Sciatic nerve (tissue), 2 donors: ENCODE results near the gene TSR3. TPM values are rescaled to one million over a fixed set of nuclear protein-coding genes. Genes with fewer than 3 reads are reported as not detected.
"Not testable (repeated sequence)": the region's sequence is repeated elsewhere in the genome, so short reads cannot be mapped to it uniquely, and the experiment has no call there.

Source experiments
- ATAC-seq: fragments of 200-7000 bp; cut with Tn5 transposase; one replicate; pipeline ENCODE4 v1.9.1; 2020; ENCODE audit warnings: mild to moderate bottlenecking, moderate library complexity
- DNase-seq: peaks from one replicate; pipeline ENCODE4 v3.0.0-alpha.2; 2020; ENCODE audit warnings: low spot score
- intact Hi-C: fragments of 100-400 bp; cut with DNase I; formaldehyde crosslinking; loops from one replicate; pipeline ENCODE4 v1.14.2; 2022
- total RNA-seq: library from RNA; stranded (reverse); fragmentation: NEBNext Ultra II Directional; extraction: Animal tissue kit (Norgen Biotek cat#: 25700); gene quantifications from one replicate; pipeline ENCODE4 v1.2.1, GENCODE V29; 2021
- donor health status: DM: no; HTN: no; CAD: no.
- donor health status: DM: no; HTN: no; CAD: no.

The TSR3 gene
- total RNA-seq, 1 donor from 2014 or later, result 35.8 TPM

DNA sequence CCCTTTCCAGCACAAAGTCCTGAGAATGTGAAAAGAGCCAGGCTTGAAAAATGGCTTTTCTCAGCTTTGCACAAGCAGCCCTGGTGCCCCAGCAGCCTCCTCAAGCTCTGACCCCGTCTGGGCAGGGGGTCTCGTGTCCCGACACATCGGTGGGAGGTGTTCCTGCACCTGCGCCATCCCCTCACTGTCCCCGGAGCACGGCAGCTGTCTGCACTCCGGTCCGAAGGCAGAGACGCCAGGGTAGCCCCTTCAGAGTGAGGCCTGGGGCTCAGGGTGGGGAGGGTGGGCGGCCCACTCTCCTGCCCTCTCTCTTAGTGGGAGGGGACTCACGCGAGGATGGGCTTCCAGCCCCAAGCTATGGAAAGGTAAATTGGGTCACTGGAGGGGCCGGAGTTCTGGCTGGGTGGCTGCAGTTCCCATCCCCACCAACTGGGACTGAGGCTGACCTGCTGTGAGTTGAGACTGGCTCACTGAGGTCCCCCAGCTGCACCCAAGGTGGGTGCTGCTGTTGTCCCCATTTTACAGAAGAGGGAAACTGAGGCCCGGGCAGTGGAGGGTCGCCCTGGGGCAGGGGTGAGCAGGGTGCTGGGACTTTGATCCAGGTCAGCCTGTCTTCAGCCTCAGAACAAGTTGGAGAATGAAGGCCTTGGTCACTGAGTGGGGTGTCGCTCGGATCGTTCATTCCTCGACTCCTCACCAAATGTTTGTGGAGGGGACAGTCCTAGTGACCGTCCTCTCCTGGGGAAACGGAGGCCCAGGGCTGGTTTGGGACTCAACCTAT is 20.6 kb downstream of the TSR3 start:
- ATAC-seq, result no peak
- intact Hi-C loops, result no loop called here

DNA sequence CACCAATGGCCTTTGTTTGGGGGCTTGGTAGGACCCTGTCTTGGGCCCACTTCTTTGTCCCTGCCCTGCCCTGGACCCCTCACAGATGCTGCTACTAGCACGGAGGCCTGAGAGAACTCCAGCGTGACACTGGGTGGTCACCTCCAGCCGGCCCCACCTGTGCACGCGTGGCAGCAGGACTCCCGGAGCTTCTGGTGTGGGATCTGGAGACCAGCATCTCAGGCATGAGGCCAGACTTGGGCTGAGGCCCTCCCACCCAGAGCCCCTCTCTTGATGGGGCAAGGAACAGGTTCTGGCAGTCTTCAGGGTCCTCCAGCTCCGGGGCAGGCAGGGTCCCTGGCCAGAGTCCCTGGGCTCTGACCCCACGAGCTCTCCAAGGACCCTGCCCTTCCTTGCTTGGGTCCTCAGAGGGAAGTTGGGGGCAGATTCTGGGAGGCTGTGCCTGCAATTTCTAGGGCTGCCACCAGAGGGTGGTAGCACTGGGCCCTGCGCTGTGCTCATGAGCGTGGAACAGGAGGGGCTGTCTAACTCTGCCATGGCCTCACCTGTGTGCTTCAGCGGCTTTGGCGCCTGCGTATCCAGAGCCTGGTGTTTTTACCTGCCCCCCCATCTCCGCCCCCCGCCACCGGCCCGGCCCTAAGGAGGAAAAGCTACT is 21.3 kb downstream of the TSR3 start:
- no peak for DNase-seq
- intact Hi-C loops, result no loop called here
- no peak for ATAC-seq

More for the DNA sequence above, 20.6 kb downstream of the TSR3 start:
- DNase-seq, result no peak

DNA sequence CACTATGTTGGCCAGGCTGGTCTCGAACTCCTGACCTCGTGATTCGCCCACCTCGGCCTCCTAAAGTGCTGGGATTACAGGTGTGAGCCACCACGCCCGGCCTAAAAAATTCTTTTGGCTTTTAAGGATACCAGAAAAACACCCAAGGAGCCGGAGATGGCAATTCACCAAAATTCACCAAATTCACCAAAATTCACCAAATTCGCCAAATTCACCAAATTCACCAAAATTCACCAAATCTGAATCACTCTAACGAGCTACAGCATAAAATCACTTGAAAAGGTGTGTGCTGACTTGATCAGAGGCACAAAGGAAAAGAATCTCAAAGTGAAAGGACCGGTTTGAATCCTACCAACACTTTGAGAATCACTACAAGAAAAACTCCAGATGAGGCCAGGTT is 22.7 kb downstream of the TSR3 start:
- DNase-seq, ATAC-seq, intact Hi-C loops: not testable (repeated sequence)

DNA sequence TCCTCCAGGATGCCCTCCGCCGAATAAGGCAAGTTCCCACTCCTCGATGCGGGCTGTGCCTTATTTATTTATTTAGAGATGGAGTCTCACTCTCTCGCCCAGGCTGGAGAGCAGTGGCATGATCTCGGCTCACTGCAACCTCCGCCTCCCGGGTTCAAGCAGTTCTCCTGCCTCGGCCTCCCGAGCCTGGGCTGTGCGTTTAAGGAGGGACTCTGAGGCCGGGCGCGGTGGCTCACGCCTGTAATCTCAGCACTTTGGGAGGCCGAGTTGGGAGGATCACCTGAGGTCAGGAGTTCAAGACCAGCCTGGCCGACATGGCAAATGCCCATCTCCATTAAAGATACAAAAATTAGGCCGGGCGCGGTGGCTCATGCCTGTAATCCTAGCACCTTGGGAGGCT is 23.5 kb downstream of the TSR3 start:
- intact Hi-C loops, DNase-seq, ATAC-seq: not testable (repeated sequence)

DNA sequence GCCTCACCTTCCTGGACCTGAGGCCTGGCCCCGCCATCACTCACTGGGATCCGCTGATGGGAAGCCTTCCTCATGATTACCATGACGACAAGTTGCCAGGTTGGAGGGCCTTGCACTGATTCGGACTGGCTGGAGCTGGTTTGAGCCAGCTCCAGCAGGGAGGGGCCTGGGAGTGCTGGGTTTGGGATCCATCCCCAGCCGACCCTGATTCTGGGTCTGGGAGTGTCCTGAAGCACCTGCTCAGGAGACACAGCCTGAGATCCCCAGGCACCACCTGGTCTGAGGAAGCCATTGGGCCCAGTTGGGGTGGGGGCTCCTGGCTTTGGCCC is 24.1 kb downstream of the TSR3 start:
- DNase-seq (no peak), ATAC-seq (no peak)
- intact Hi-C loops, result no loop called here

DNA sequence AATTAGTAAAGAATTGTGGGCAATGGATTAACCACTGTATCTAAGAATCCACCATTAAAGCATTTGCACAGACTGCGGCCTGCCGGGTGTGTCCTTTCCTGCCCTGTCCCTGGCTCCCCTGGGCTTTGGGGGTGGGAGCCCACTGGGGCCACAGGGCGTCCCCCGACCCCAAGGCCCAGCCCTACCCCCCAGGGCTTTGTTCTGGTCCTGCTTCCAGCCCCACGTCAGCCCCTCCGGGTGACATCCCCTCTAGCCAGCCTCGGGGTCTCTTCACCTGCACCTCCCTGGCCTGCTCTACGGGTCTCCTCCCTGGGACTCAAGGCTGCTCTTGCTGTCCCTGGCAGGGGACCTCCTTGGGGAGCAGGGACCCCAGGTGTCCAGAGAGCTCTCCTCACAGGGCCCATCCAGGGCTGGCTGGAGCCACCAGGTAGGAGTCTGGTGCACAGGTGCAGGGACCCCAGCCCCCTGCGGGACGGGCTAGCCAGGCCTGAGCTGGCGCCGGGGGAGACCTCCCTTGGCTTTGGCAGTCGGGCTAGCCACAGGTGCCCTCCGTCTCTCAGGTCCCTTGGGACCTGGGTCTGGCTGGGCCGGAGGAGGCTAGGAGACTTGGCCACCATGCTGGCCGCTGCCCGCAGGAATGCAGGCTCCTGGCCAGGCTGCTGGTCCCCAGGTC is 24.6 kb downstream of the TSR3 start:
- intact Hi-C loops, result no loop called here
- no peak for ATAC-seq

DNA sequence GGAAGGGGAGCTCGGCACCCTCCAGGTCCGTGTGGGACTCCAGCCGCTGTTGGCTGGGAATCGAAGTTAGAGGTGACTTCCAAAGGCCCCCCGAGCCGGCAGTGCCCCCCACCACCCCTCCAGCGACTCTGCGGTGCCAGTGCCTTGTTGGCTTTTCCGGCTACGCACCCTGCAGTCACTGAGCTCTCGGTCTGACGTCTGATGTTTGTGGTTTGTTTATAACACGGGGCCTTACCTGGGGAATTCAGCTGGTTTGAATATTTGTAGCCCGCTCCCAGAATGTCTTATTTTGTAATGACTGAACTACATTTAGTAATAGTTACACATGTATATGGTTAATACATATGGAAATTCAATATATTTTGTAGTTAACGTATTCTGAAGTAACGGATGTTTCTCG is 25.3 kb downstream of the TSR3 start:
- intact Hi-C loops, result no loop called here
- ATAC-seq, result no peak

More for the DNA sequence above, 24.6 kb downstream of the TSR3 start:
- no peak for DNase-seq

DNA sequence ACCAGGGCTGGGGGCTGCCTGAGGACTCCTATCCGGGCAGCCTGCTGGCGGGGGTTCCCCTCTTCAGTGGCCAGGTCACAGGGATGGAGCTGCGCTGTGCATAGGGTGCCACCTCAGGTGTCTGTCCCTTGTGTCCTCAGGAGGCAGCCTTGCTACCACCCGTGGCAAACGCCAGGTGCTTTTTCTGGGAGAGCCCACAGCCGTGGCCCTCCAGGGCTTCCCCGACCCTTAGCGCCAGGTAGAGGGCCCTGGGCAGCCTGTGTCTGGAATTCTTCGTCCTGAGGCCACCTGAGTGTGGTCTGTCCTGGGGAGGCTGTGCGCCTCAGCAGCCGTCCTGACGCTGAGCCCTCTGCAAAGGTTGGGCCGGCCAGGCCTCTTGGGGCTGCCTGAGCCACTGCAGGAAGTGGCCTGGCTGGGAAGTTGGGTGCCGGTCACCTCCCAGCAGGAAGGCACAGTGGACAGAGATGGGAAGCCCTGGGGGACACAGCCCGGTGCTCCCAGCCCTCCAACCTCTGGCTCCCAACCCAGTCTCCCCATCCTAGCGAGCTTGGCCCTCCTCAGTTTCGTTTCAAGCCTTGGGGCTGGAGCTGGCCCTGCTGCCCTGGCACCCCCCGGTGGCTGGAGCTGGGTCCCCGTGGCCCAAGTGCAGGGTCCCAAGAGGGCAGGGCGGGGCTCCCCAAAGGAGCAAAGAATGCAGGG is 25.9 kb downstream of the TSR3 start:
- DNase-seq, result no peak
- intact Hi-C loops, result no loop called here
- peak; percentile 6 for ATAC-seq

More for the DNA sequence above, 25.3 kb downstream of the TSR3 start:
- no peak for DNase-seq

DNA sequence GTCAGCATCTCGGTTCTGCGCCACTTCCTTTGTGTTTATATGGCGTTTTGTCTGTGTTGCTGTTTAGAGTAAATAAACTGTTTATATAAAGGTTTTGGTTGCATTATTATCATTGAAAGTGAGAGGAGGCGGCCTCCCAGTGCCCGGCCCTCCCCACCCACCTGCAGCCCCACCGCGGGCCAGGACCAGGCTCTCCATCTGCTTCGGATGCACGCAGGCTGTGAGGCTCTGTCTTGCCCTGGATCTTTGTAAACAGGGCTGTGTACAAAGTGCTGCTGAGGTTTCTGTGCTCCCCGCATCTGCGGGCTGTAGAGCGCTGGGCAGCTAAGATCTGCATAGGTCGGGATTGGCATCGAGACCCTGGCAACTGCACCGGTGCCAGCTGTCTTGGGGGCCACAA is 26.4 kb downstream of the TSR3 start:
- DNase-seq, result no peak
- ATAC-seq, result no peak
- intact Hi-C loops, result no loop called here

DNA sequence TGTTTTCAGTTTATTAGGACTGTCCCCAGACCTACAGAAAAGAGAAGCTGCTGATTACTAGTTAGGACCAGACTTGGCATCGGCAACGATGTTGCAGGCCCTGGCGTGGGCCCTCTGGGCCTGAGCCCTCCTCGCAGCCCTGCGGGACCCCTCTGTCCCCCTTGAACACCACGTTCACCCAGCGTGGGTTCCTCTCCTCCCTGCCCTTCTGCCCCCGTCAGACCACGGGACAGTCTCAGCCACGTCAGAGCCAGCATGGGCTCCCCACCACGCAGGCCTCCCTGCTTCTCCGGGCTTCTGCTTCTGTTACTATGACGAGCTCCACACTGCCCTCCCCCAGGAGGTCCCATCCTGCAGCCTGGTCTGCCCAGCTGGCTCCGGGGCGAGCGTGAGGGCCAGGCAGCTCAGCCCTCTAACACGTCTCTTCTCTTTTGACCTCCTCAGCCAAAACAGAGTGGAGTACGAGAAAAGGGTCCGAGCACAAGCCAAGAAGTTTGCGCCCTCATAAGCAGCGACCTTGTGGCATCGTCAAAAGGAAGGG is 27.3 kb downstream of the TSR3 start:
- ATAC-seq, result no peak
- DNase-seq, result no peak
- intact Hi-C loops, result no loop called here

DNA sequence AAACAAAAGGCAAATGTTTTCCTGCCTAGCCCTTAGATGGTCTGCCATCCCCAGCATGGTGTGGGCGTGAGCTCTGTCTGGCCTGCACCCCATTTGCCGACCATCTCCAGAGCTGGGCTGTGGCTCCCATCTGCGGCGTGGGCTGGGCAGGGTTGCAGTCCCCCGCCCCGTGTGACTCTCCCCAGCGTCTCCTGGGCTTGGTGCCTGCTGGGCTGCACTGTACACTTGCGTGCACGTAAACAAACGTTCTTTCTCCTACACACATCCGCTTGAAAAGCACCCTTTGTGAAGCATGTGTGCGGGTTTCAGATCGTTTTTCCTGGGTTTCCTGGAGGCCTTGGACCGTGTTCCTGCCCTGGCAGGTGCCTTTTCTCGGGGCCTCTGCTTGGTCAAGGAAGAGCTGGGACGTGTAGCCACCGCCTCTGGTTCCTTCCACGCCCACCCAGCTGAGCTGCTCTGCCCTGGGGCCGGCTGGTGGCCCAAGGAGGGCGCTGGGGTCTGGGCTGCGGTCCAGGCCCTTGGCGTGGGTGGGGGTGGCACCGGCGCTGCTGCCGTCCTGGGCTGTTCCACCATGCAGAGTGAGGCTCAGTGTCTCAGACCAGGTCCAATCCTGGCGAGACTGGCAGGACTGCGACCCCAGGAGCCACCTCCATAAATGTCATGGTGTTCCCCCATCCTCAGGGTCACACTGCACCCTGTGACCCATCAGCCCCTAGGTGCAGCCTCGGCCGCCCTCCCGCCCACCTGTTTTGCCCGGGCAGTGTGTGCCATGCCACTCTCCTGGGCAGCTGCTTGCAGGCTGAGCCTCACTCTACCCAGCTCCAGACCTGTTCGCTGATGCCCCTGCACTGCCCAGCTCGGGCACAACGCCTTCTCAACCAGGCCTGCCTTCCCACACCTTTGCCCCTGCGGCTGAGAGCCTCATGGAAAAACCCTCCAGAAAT is 28.1 kb downstream of the TSR3 start:
- ATAC-seq (no peak), DNase-seq (no peak)
- intact Hi-C loops, result no loop called here

DNA sequence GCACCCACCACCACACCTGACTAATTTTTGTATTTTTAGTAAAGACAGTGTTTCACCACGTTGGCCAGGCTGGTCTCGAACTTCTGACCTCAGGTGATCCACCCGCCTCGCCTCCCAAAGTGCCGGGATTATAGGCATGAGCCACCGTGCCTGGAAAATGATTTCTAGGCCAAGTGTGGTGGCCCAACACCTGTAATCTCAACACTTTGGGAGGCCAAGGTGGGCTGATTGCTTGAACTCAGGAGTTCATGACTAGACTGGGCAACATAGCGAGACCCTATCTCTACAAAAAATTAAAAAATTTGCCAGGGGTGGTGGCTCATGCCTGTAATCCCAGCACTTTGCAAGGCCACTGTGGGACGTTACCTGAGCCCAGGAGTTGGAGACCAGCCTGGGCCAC is 29.3 kb downstream of the TSR3 start:
- no peak for DNase-seq
- intact Hi-C loops, result no loop called here
- no peak for ATAC-seq

DNA sequence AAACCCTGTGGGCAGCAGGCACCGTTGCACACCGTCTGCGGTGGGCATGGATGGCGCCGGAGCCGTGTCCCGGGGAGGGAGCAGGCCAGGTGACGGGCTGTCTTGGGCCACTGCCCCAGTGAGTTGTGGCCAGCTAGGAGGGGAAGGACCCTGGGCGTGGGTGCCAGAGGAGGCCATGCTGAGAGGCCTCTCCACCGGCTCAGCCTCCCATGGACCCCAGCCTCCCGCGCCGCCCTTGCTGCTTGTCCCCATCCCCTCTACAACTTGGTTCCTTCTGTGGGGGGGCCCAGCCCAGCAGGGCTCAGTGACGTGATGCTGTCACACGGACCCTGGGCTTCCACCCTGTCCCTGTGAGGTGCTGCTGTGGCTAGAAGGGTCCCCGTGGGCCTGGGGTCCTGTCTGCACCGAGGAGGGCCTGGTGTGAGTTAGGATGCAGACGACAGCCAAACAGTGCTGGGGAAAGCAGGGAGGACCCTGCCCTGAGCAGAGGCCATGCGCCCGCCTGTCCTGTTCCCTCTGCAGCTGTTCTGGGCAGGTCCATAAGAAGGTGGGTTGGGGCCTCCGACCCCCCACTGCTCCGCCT is 30.9 kb downstream of the TSR3 start:
- intact Hi-C loops, result no loop called here
- ATAC-seq (no peak), DNase-seq (no peak)

DNA sequence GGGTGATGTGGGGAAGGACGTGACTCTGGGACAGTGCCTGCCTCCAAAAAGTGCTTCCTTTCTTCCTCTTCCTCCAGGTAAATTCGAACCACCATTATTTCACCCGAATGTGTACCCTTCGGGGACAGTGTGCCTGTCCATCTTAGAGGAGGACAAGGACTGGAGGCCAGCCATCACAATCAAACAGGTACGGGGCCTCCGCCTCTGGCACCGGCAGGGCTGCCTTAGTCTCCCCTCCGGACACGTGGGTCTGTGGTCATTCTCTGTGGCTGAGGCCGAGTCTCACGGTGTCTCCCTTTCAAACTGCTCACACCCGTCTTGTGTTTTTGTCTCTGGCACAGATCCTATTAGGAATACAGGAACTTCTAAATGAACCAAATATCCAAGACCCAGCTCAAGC is 31.6 kb downstream of the TSR3 start:
- intact Hi-C loops, result no loop called here
- no peak for ATAC-seq

DNA sequence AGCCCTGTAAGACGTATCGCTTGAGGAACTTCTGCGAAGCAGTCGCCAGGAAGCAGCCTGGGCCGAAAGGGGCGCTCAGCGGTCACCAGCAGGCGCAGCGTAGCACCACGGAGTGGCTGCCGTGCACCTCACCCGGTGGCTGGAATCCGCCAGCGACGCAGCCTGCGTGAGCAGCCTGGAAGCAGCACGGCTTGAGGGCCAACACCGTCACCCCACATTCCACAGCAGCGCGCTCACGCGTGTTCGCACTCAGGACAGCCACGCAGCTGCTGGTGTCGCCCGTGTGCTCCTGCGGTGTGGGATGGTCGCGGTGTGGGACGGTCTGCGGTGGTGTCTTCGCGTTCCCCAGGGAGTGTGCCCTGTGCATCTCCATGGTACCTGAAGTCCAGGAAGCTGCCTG is 32.6 kb downstream of the TSR3 start:
- DNase-seq (no peak), ATAC-seq (no peak)
- intact Hi-C loops, result no loop called here

More for the DNA sequence above, 31.6 kb downstream of the TSR3 start:
- no peak for DNase-seq

DNA sequence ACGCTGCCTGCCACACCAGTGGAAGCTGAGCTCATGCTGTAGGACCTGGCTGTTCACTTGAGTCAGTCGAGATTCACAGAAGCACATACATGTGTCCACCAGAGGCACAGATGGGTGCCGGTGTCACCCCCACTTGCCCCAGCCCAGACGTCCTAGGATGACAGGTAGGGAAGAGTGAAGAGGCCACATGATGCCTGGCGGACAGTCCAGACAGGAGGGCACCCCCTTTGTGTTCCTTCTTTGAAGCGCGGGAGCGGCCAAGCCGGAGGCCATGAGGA is 33.5 kb downstream of the TSR3 start:
- ATAC-seq (no peak), DNase-seq (no peak)
- intact Hi-C loops, result no loop called here

DNA sequence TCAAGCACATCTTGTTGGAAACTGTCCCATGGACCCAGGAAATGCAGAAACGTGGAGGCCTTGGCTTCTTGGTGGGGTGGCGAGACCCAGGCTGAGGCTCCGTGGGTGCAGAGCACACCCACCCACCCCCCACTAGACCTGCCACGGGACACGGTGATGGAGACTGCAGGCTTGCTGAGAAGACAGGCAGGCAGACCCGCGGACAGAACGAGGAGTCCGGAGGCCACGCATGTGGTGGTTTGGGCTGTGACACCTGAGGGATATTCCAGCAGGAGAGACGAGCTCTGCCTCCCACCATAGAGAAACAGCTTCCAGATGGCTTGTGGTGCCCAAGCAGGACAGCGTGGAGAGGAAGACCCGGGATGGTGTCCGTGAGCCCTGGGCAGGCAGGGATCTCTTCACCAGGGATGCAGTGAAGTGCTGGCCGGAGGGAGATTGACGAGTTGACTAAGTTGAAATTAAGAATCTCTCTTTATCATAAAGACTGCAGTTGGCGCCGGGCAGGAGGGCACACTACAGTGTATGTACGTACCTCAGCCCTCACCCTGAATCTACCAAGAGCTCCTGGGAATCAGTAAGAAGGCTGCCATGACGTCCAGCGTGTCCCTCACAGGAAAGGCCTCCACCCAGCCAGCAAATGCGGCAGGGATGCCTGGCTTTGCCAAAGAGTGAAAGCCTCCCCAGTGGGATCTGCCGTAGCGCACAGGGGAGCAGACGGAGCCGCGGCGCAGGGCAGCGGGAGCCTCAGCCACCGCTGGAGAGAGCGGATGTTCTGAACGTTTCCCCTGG is 34.0 kb downstream of the TSR3 start:
- DNase-seq (no peak), ATAC-seq (no peak)
- intact Hi-C loops, result no loop called here

DNA sequence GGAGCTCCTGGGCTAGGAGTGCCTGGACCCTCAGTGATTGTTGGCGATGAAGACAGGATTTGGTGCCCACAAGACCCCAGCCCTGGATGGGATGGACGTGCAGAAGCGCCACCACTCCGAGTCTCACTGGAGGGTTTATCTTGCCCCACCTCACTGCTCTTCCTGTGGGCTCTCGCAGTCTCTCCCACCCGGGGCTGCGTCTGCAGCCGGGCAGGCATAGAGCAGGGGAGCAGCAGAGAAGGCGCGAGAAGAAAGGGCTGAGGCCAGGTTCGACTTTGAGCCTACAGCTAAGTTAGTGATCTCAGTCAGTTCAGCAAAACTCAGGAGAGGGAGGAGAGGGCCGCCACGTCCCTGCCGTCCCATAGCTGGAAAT is 35.7 kb downstream of the TSR3 start:
- intact Hi-C loops, result no loop called here
- no peak for DNase-seq
- ATAC-seq, result no peak
